ENCODE data around the gene NKX3-2. TPM values are rescaled to one million over a fixed set of nuclear protein-coding genes. Genes with fewer than 3 reads are reported as not detected.

NKX3-2 gene
- total RNA-seq, 1 experiment from 2014 or later, result 1.4 TPM

GRCh38 chr4:13545394-13545808 lies 1.1 kb upstream of the NKX3-2 start:
- no peaks in the 10 kb centered on the region for H3K9me3 ChIP-seq (ENCODE audit: control insufficient read depth in 1 of 2, insufficient read depth in 1 of 2, low read depth in 1 of 2, low read length in 2 of 2)
- H3K27ac ChIP-seq (ENCODE audit: low read depth, low read length), result no peak overlapping the region
- ATAC-seq, result no peak
- no peak for TF ChIP-seq ZBTB33 (IDR thresholded peaks at IDR 0.05; ENCODE audit: extremely low read depth, insufficient replicate concordance, low read length)
- TF ChIP-seq JUND (IDR thresholded peaks at IDR 0.05), result no peak
- no peak for TF ChIP-seq FOSL1 (IDR thresholded peaks at IDR 0.05; ENCODE audit: low read depth)
- no peak for TF ChIP-seq SIN3A (IDR thresholded peaks at IDR 0.05; ENCODE audit: low read depth)
- no peak for TF ChIP-seq SP1 (IDR thresholded peaks at IDR 0.05; ENCODE audit: low read depth)
- TF ChIP-seq CEBPB (IDR thresholded peaks at IDR 0.05; ENCODE audit: low read depth), result no peak
- TF ChIP-seq EZH2 (IDR thresholded peaks at IDR 0.05), result no peak
- TF ChIP-seq ZNF274 (IDR thresholded peaks at IDR 0.05; ENCODE audit: low read depth, low read length), result no peak
- TF ChIP-seq SRF (IDR thresholded peaks at IDR 0.05; ENCODE audit: low read depth), result no peak
- no peak for TF ChIP-seq ELF1 (IDR thresholded peaks at IDR 0.05; ENCODE audit: borderline replicate concordance, low read depth)
- no peak for TF ChIP-seq REST (IDR thresholded peaks at IDR 0.05; ENCODE audit: low read depth)
- TF ChIP-seq CBX3 (IDR thresholded peaks at IDR 0.05; ENCODE audit: low read depth), result no peak
- no peaks in the 10 kb centered on the region for H4K20me1 ChIP-seq (ENCODE audit: insufficient read depth)
- no TSS peak for BruUV-seq (replicated peaks)
- no peaks in the 10 kb centered on the region for H3K36me3 ChIP-seq (ENCODE audit: control insufficient read depth in 1 of 2, insufficient read depth in 2 of 2, low read length in 2 of 2)
- H3K79me2 ChIP-seq (ENCODE audit: insufficient read depth, low read length), result no peaks in the 10 kb centered on the region
- no peaks in the 10 kb centered on the region for H3K9me2 ChIP-seq (ENCODE audit: insufficient read depth)
- intact Hi-C loops (cut with micrococcal nuclease), result loop anchor here (10.0 kb wide), 1 partner anchor 141 kb away; no protein-coding TSS in a partner anchor
- peak overlapping the region; percentile 63 for H2AFZ ChIP-seq (ENCODE audit: low read depth, low read length, poor library complexity, severe bottlenecking)
- H3K4me2 ChIP-seq (ENCODE audit: low read length), result peak overlapping the region; percentile 66
- CTCF ChIA-PET, result interaction anchor here (2.0 kb wide), 1 partner anchor 693 kb away, joined by 7 read pairs; no protein-coding TSS in a partner anchor
- POLR2A ChIA-PET, result no interaction called here
- H3K4me3 ChIP-seq (replicated peaks in 1 of 2; ENCODE audit: low read depth in 1 of 2, low read length in 2 of 2), result peak overlapping the region; percentile 64 to 68
- H3K27me3 ChIP-seq (ENCODE audit: insufficient read depth, low read length), result no peaks in the 10 kb centered on the region
- 0 out of 2 replicates have a peak overlapping the region, but pooled peaks have one; percentile 48 for H3K9ac ChIP-seq (ENCODE audit: low read length)
- no peak for DNase-seq (ENCODE audit: low read depth, low spot score)
- peaks cover 10 to 33% of the 10 kb centered on the region in 2 experiments for H3K4me1 ChIP-seq (ENCODE audit: control insufficient read depth in 1 of 2, insufficient read depth in 2 of 2, low read length in 2 of 2)
- RAD21 ChIA-PET (ENCODE audit: low non-redundant PET in 1 of 2, low total read pairs in 2 of 2, uncharacterized antibody in 2 of 2, unreplicated experiment in 2 of 2), result no interaction called here
